Astrocyte of the hippocampus (primary cell): ENCODE results near the gene XRCC6.
"Not testable (repeated sequence)": the region's sequence is repeated elsewhere in the genome, so short reads cannot be mapped to it uniquely, and the experiment has no call there.

Source experiments
- DNase-seq: peaks from one replicate; pipeline ENCODE4 v3.0.0; 2011; ENCODE audit warnings: low read depth, low spot score

The XRCC6 gene

GRCh38 chr22:41598891-41599635, 22.0 kb upstream of the XRCC6 start:
- DNase-seq: no peak

GRCh38 chr22:41600976-41601375, 20.1 kb upstream of the XRCC6 start:
- no peak for DNase-seq

GRCh38 chr22:41603873-41604332, 17.2 kb upstream of the XRCC6 start:
- peak; percentile 28 for DNase-seq

- no peak for DNase-seq
Measured at GRCh38 chr22:41608386-41608785, 12.7 kb upstream of the XRCC6 start.

GRCh38 chr22:41612603-41613306, 8.3 kb upstream of the XRCC6 start:
- DNase-seq: no peak

GRCh38 chr22:41613456-41613855, 7.6 kb upstream of the XRCC6 start:
- no peak for DNase-seq

GRCh38 chr22:41619979-41620588, 1.0 kb upstream of the XRCC6 start:
- DNase-seq: peak; percentile 39

GRCh38 chr22:41620589-41621098, 451 bp upstream of the XRCC6 start, which contains the start of gene DESI1:
DESI1 (minus strand) TSS chr22:41621043; CDS start chr22:41620839, 204 bp downstream.
- DNase-seq: no peak

GRCh38 chr22:41621911-41622179, 750 bp downstream of the XRCC6 start:
- DNase-seq: no peak

- no peak for DNase-seq
Measured at GRCh38 chr22:41625577-41625976, 4.5 kb downstream of the XRCC6 start.

GRCh38 chr22:41631115-41631514, 10.0 kb downstream of the XRCC6 start:
- not testable (repeated sequence) for DNase-seq

- DNase-seq: not testable (repeated sequence)
Measured at GRCh38 chr22:41631615-41632014, 10.5 kb downstream of the XRCC6 start.

GRCh38 chr22:41634610-41635009, 13.5 kb downstream of the XRCC6 start:
- DNase-seq: not testable (repeated sequence)

- DNase-seq: peak; percentile 49
Measured at GRCh38 chr22:41636467-41636866, 15.4 kb downstream of the XRCC6 start.

- not testable (repeated sequence) for DNase-seq
Measured at GRCh38 chr22:41637623-41638022, 16.5 kb downstream of the XRCC6 start.

GRCh38 chr22:41638124-41638523, 17.0 kb downstream of the XRCC6 start:
- DNase-seq: no peak

- no peak for DNase-seq
Measured at GRCh38 chr22:41638748-41639147, 17.7 kb downstream of the XRCC6 start.

- DNase-seq: no peak
Measured at GRCh38 chr22:41641854-41642253, 20.8 kb downstream of the XRCC6 start.

GRCh38 chr22:41642331-41643110, 21.4 kb downstream of the XRCC6 start:
- peak; percentile 40 for DNase-seq

- no peak for DNase-seq
Measured at GRCh38 chr22:41647771-41648170, 26.7 kb downstream of the XRCC6 start.

GRCh38 chr22:41648432-41648831, 27.3 kb downstream of the XRCC6 start:
- no peak for DNase-seq

- DNase-seq: no peak
Measured at GRCh38 chr22:41650229-41650628, 29.1 kb downstream of the XRCC6 start.
